ENCODE data around the gene GMCL2. TPM values are rescaled to one million over a fixed set of nuclear protein-coding genes. Genes with fewer than 3 reads are reported as not detected.
A peak's percentile ranks its signal among the peaks of the same experiment; 100 is the strongest.

Gene GMCL2
- total RNA-seq, 1 experiment from 2014 or later: not detected

GRCh38 chr5:178214160-178214803, 27.1 kb upstream of the GMCL2 start:
- no peaks in the 10 kb centered on the region for H3K27me3 ChIP-seq (replicated peaks; ENCODE audit: control insufficient read depth, insufficient read depth, low read length)
- H3K4me1 ChIP-seq: no peaks in the 10 kb centered on the region
- no TSS peak for BruUV-seq (replicated peaks)
- H3K36me3 Mint-ChIP-seq (ENCODE audit: insufficient read depth, unreplicated experiment): peaks cover 98% of the 10 kb centered on the region
- H3K27ac Mint-ChIP-seq (ENCODE audit: unreplicated experiment): peak overlapping the region; percentile 24
- peaks cover 8% of the 10 kb centered on the region for H3K36me3 ChIP-seq (ENCODE audit: control insufficient read depth, insufficient read depth, low read length)
- no peak overlapping the region for H3K4me3 Mint-ChIP-seq (ENCODE audit: unreplicated experiment)
- TF ChIP-seq, protein P1, sequence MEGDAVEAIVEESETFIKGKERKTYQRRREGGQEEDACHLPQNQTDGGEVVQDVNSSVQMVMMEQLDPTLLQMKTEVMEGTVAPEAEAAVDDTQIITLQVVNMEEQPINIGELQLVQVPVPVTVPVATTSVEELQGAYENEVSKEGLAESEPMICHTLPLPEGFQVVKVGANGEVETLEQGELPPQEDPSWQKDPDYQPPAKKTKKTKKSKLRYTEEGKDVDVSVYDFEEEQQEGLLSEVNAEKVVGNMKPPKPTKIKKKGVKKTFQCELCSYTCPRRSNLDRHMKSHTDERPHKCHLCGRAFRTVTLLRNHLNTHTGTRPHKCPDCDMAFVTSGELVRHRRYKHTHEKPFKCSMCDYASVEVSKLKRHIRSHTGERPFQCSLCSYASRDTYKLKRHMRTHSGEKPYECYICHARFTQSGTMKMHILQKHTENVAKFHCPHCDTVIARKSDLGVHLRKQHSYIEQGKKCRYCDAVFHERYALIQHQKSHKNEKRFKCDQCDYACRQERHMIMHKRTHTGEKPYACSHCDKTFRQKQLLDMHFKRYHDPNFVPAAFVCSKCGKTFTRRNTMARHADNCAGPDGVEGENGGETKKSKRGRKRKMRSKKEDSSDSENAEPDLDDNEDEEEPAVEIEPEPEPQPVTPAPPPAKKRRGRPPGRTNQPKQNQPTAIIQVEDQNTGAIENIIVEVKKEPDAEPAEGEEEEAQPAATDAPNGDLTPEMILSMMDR (IDR thresholded peaks at IDR 0.05; ENCODE audit: insufficient read depth in 1 of 2, low read depth in 1 of 2, low read length in 1 of 2, severe bottlenecking in 1 of 2, unreplicated experiment in 1 of 2): no peak
- no peaks in the 10 kb centered on the region for H3K27me3 Mint-ChIP-seq (ENCODE audit: insufficient read depth, unreplicated experiment)
- H3K4me1 Mint-ChIP-seq (ENCODE audit: low read depth, unreplicated experiment): peaks cover 7% of the 10 kb centered on the region
- ChIA-PET CTCF (no interaction called here), POLR2A (interaction anchor here (1.1 kb wide), 1 partner anchor 10 kb away, joined by 7 read pairs; the partner anchor contains the start of gene HNRNPAB)
- intact Hi-C loops (cut with micrococcal nuclease; ENCODE audit: unreplicated experiment): no loop called here
- no peak for DNase-seq
- no peak overlapping the region for H3K4me3 ChIP-seq (ENCODE audit: low read depth, low read length)
- H3K9me3 Mint-ChIP-seq (ENCODE audit: unreplicated experiment): no peaks in the 10 kb centered on the region
- H3K9me3 ChIP-seq: no peaks in the 10 kb centered on the region

DNA sequence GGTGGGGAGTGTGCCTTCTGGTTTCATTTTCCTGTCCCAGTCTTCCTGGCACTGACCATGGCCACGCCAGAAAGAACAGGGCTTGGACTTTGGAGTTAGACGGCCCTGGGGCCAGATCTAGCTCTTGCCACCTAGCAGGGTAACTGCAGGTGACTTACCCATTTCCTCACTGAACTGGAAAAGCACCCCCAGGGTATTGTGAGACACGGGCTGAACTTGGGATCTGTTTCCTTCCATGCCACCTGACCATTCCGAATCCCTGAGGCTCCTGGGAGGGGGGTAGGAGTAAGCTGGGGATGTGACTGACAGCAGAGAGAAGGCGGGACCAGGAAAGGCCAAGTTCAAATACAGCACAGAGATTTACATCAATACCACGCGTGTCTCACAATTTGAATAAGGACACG, 26.6 kb upstream of the GMCL2 start:
- Histone ChIP-seq H3K9me3 (no peaks in the 10 kb centered on the region), H3K4me1 (no peaks in the 10 kb centered on the region), H3K27me3 (replicated peaks; ENCODE audit: control insufficient read depth, insufficient read depth, low read length) (no peaks in the 10 kb centered on the region), H3K36me3 (ENCODE audit: control insufficient read depth, insufficient read depth, low read length) (peaks cover 11% of the 10 kb centered on the region), H3K4me3 (ENCODE audit: low read depth, low read length) (no peak overlapping the region)
- intact Hi-C loops (cut with micrococcal nuclease; ENCODE audit: unreplicated experiment): no loop called here
- H3K4me3 Mint-ChIP-seq (ENCODE audit: unreplicated experiment): no peak overlapping the region
- peaks cover 98% of the 10 kb centered on the region for H3K36me3 Mint-ChIP-seq (ENCODE audit: insufficient read depth, unreplicated experiment)
- TF ChIP-seq, protein P1 (IDR thresholded peaks at IDR 0.05; ENCODE audit: insufficient read depth in 1 of 2, low read depth in 1 of 2, low read length in 1 of 2, severe bottlenecking in 1 of 2, unreplicated experiment in 1 of 2): no peak
- H3K9me3 Mint-ChIP-seq (ENCODE audit: unreplicated experiment): no peaks in the 10 kb centered on the region
- ChIA-PET POLR2A (interaction anchor here (1.1 kb wide), 1 partner anchor 9 kb away, joined by 7 read pairs; the partner anchor contains the start of gene HNRNPAB), CTCF (interaction anchor here (0.6 kb wide), 1 partner anchor 19 kb away, joined by 3 read pairs; the partner anchor contains the start of gene PHYKPL)
- peaks cover 7% of the 10 kb centered on the region for H3K4me1 Mint-ChIP-seq (ENCODE audit: low read depth, unreplicated experiment)
- DNase-seq: no peak
- H3K27ac Mint-ChIP-seq (ENCODE audit: unreplicated experiment): peak overlapping the region; percentile 18
- H3K27me3 Mint-ChIP-seq (ENCODE audit: insufficient read depth, unreplicated experiment): no peaks in the 10 kb centered on the region
- no TSS peak for BruUV-seq (replicated peaks)

- Mint-ChIP-seq H3K9me3 (ENCODE audit: unreplicated experiment) (no peaks in the 10 kb centered on the region), H3K4me3 (ENCODE audit: unreplicated experiment) (no peak overlapping the region), H3K4me1 (ENCODE audit: low read depth, unreplicated experiment) (peaks cover 7% of the 10 kb centered on the region), H3K36me3 (ENCODE audit: insufficient read depth, unreplicated experiment) (peaks cover 98% of the 10 kb centered on the region), H3K27ac (ENCODE audit: unreplicated experiment) (peak overlapping the region; percentile 18), H3K27me3 (ENCODE audit: insufficient read depth, unreplicated experiment) (no peaks in the 10 kb centered on the region)
- Histone ChIP-seq H3K4me3 (ENCODE audit: low read depth, low read length) (no peak overlapping the region), H3K27me3 (replicated peaks; ENCODE audit: control insufficient read depth, insufficient read depth, low read length) (no peaks in the 10 kb centered on the region), H3K36me3 (ENCODE audit: control insufficient read depth, insufficient read depth, low read length) (peaks cover 11% of the 10 kb centered on the region), H3K4me1 (no peaks in the 10 kb centered on the region), H3K9me3 (no peaks in the 10 kb centered on the region)
- POLR2A ChIA-PET: interaction anchor here (1.0 to 1.1 kb wide), 2 partner anchors 9 kb away, joined by 3 to 7 read pairs; partner anchors contain the start of gene HNRNPAB
- intact Hi-C loops (cut with micrococcal nuclease; ENCODE audit: unreplicated experiment): no loop called here
- BruUV-seq (replicated peaks): no TSS peak
- no peak for DNase-seq
- TF ChIP-seq, protein P1 (IDR thresholded peaks at IDR 0.05; ENCODE audit: insufficient read depth in 1 of 2, low read depth in 1 of 2, low read length in 1 of 2, severe bottlenecking in 1 of 2, unreplicated experiment in 1 of 2): no peak
- CTCF ChIA-PET: interaction anchor here (0.6 kb wide), 1 partner anchor 19 kb away, joined by 3 read pairs; the partner anchor contains the start of gene PHYKPL
These were observed 25.9 kb upstream of the GMCL2 start for GRCh38 chr5:178213003-178213461.
